DOHH2 (cell line): ENCODE data around the gene CFAP210.
"Not testable (repeated sequence)": the region's sequence is repeated elsewhere in the genome, so short reads cannot be mapped to it uniquely, and the experiment has no call there.

Source experiments
- H3F3A ChIP-seq: fragments of 200-600 bp; sonication (generic), shearing (Covaris generic); 2 replicates; pipeline ENCODE4 v1.6.0; 2016; ENCODE audit warnings: antibody characterized with exemption, mild to moderate bottlenecking; ENCODE audit not compliant: control insufficient read depth, insufficient read depth
- H3K27ac ChIP-seq: fragments of 200-600 bp; sonication (generic); 2 replicates; pipeline ENCODE4 v1.5.1; 2014; ENCODE audit warnings: low read depth, mild to moderate bottlenecking, low read length, moderate library complexity
- H3K27me3 ChIP-seq: fragments of 200-600 bp; sonication (generic); 2 replicates; pipeline ENCODE4 v1.6.1; 2014; ENCODE audit warnings: mild to moderate bottlenecking, low read length, mixed read lengths; ENCODE audit not compliant: control insufficient read depth
- H3K36me3 ChIP-seq: fragments of 200-600 bp; sonication (generic); 2 replicates; pipeline ENCODE4 v1.6.1; 2014; ENCODE audit warnings: mild to moderate bottlenecking, low read length, moderate library complexity, mixed read lengths; ENCODE audit not compliant: control insufficient read depth
- H3K4me1 ChIP-seq: fragments of 200-600 bp; sonication (generic); 2 replicates; pipeline ENCODE4 v1.6.1; 2014; ENCODE audit warnings: mild to moderate bottlenecking, low read length, mixed read lengths; ENCODE audit not compliant: control insufficient read depth
- H3K4me2 ChIP-seq: fragments of 200-600 bp; sonication (generic); 2 replicates; pipeline ENCODE4 v1.6.0; 2014; ENCODE audit warnings: mild to moderate bottlenecking, low read length, moderate library complexity
- H3K4me3 ChIP-seq: fragments of 200-600 bp; sonication (generic); 2 replicates; pipeline ENCODE4 v1.5.1; 2014; ENCODE audit warnings: mild to moderate bottlenecking, low read length, mixed read lengths
- H3K79me2 ChIP-seq: fragments of 200-600 bp; sonication (generic); 2 replicates; pipeline ENCODE4 v1.6.1; 2014; ENCODE audit warnings: mild to moderate bottlenecking, low read length, mixed read lengths; ENCODE audit not compliant: control insufficient read depth
- H3K9me2 ChIP-seq: fragments of 200-600 bp; sonication (generic); replicated peaks from 2 replicates; pipeline ENCODE4 v1.6.1; 2014; ENCODE audit warnings: mild to moderate bottlenecking, low read length, mixed read lengths; ENCODE audit not compliant: control insufficient read depth
- H3K9me3 ChIP-seq: fragments of 200-600 bp; sonication (generic); 2 replicates; pipeline ENCODE4 v1.6.1; 2014; ENCODE audit warnings: antibody characterized with exemption, low read length, mixed read lengths; ENCODE audit not compliant: control insufficient read depth, insufficient read depth
- H4K20me1 ChIP-seq: fragments of 200-600 bp; sonication (generic); 2 replicates; pipeline ENCODE4 v1.6.0; 2014; ENCODE audit warnings: low read depth, mild to moderate bottlenecking, antibody characterized with exemption, low read length, moderate library complexity; ENCODE audit not compliant: control insufficient read depth, insufficient read depth
- CTCF ChIP-seq: fragments of 200-600 bp; sonication (generic); IDR thresholded peaks from one replicate; pipeline ENCODE4 v1.5.1; 2014; ENCODE audit warnings: antibody characterized with exemption, mild to moderate bottlenecking, low read depth, low read length; ENCODE audit not compliant: poor library complexity, severe bottlenecking
- EZH2phosphoT487 ChIP-seq: fragments of 200-600 bp; sonication (generic); IDR thresholded peaks from 2 replicates; pipeline ENCODE4 v1.6.1; 2017; ENCODE audit warnings: borderline replicate concordance, mild to moderate bottlenecking, antibody characterized with exemption, low read length, moderate library complexity, mixed read lengths

The CFAP210 gene

GRCh38 chr2:169613876-169614275 is 80.3 kb downstream of the CFAP210 start:
- peaks cover 76% of the 10 kb centered on the region for H3K36me3 ChIP-seq
- peaks cover 16% of the 10 kb centered on the region for H3K79me2 ChIP-seq
- no peaks in the 10 kb centered on the region for H3K9me2 ChIP-seq
- H4K20me1 ChIP-seq = no peaks in the 10 kb centered on the region
- no peaks in the 10 kb centered on the region for H3F3A ChIP-seq
- H3K4me2 ChIP-seq = no peak overlapping the region
- TF ChIP-seq CTCF = no peak
- H3K27ac ChIP-seq = no peak overlapping the region
- H3K27me3 ChIP-seq = no peaks in the 10 kb centered on the region
- H3K4me1 ChIP-seq = no peaks in the 10 kb centered on the region
- no peak overlapping the region for H3K4me3 ChIP-seq
- H3K9me3 ChIP-seq = no peaks in the 10 kb centered on the region

GRCh38 chr2:169609264-169609663 is 84.9 kb downstream of the CFAP210 start:
- Histone ChIP-seq H3K4me2 (no peak overlapping the region), H3K79me2 (no peaks in the 10 kb centered on the region; the same call in 1 of the 2 replicates), H3K4me3 (no peak overlapping the region), H4K20me1 (no peaks in the 10 kb centered on the region), H3K9me2 (no peaks in the 10 kb centered on the region), H3K36me3 (peaks cover 84% of the 10 kb centered on the region), H3F3A (no peaks in the 10 kb centered on the region), H3K9me3 (no peaks in the 10 kb centered on the region), H3K4me1 (no peaks in the 10 kb centered on the region), H3K27me3 (no peaks in the 10 kb centered on the region), H3K27ac (no peak overlapping the region)
- TF ChIP-seq EZH2phosphoT487 (no peak), CTCF (no peak)

GRCh38 chr2:169599568-169599967 is 94.6 kb downstream of the CFAP210 start:
- no peaks in the 10 kb centered on the region for H3K4me1 ChIP-seq
- no peak overlapping the region for H3K4me3 ChIP-seq
- TF ChIP-seq EZH2phosphoT487 = no peak
- TF ChIP-seq CTCF = no peak
- H3K4me2 ChIP-seq = no peak overlapping the region
- H3K9me2 ChIP-seq = no peaks in the 10 kb centered on the region
- H3K36me3 ChIP-seq = peaks cover 11% of the 10 kb centered on the region
- H3K27ac ChIP-seq = no peak overlapping the region
- H3K9me3 ChIP-seq = no peaks in the 10 kb centered on the region
- H3K27me3 ChIP-seq = no peaks in the 10 kb centered on the region
- no peaks in the 10 kb centered on the region for H3F3A ChIP-seq
- peaks cover 90% of the 10 kb centered on the region for H3K79me2 ChIP-seq
- peaks cover 6% of the 10 kb centered on the region for H4K20me1 ChIP-seq

GRCh38 chr2:169598982-169599381 is 95.2 kb downstream of the CFAP210 start:
- Histone ChIP-seq H4K20me1 (peaks cover 6% of the 10 kb centered on the region), H3K27ac (no peak overlapping the region), H3K9me2 (no peaks in the 10 kb centered on the region), H3F3A (no peaks in the 10 kb centered on the region), H3K36me3 (peaks cover 5% of the 10 kb centered on the region), H3K79me2 (peaks cover 96% of the 10 kb centered on the region), H3K4me1 (no peaks in the 10 kb centered on the region), H3K4me2 (no peak overlapping the region), H3K4me3 (no peak overlapping the region), H3K9me3 (no peaks in the 10 kb centered on the region), H3K27me3 (no peaks in the 10 kb centered on the region)
- TF ChIP-seq CTCF (no peak), EZH2phosphoT487 (no peak)

GRCh38 chr2:169596546-169596945 is 97.7 kb downstream of the CFAP210 start:
- not testable (repeated sequence) for H3F3A ChIP-seq, H3K27me3 ChIP-seq, H3K9me2 ChIP-seq, H3K4me1 ChIP-seq, H3K36me3 ChIP-seq, H3K27ac ChIP-seq, H3K9me3 ChIP-seq, H4K20me1 ChIP-seq, H3K4me3 ChIP-seq, H3K4me2 ChIP-seq
- peaks cover 98% of the 10 kb centered on the region for H3K79me2 ChIP-seq
